ENCODE results near the gene SLC25A15.

Gene SLC25A15

GRCh38 chr13:40790154-40790616, 774 bp downstream of the SLC25A15 start:
- Histone ChIP-seq H3K4me3 (ENCODE audit: insufficient read depth, low read length, poor library complexity, severe bottlenecking) (peak overlapping the region; percentile 66), H4K20me1 (ENCODE audit: low read depth, low read length) (no peaks in the 10 kb centered on the region), H3K36me3 (ENCODE audit: low read length) (no peaks in the 10 kb centered on the region), H3K27me3 (ENCODE audit: low read length) (no peaks in the 10 kb centered on the region), H3K9me2 (replicated peaks; ENCODE audit: insufficient read depth, low read length) (no peaks in the 10 kb centered on the region), H3K79me2 (ENCODE audit: insufficient read depth, low read length) (peaks cover 11% of the 10 kb centered on the region; the same call in 1 of the 2 replicates), H3K9me3 (ENCODE audit: insufficient read depth, low read length) (no peaks in the 10 kb centered on the region), H3K9ac (ENCODE audit: low read length) (peak overlapping the region; percentile 82), H3K27ac (ENCODE audit: low read depth, low read length) (peak overlapping the region; percentile 67), H2AFZ (ENCODE audit: low read depth, low read length, severe bottlenecking) (peak overlapping the region; percentile 68), H3K4me2 (ENCODE audit: low read depth, low read length, poor library complexity, severe bottlenecking) (peak overlapping the region; percentile 71), H3F3A (ENCODE audit: insufficient read depth) (0 out of 2 replicates have a peak, but pooled peaks cover 5% of the 10 kb centered on the region)
- no peak for TF ChIP-seq CTCF (IDR thresholded peaks at IDR 0.05; ENCODE audit: insufficient read depth, low read length, poor library complexity, severe bottlenecking)

GRCh38 chr13:40792284-40793051, 3.1 kb downstream of the SLC25A15 start:
- Histone ChIP-seq H3F3A (ENCODE audit: insufficient read depth) (0 out of 2 replicates have a peak, but pooled peaks cover 5% of the 10 kb centered on the region), H3K27ac (ENCODE audit: low read depth, low read length) (peak overlapping the region; percentile 53), H3K9me3 (ENCODE audit: insufficient read depth, low read length) (no peaks in the 10 kb centered on the region), H2AFZ (ENCODE audit: low read depth, low read length, severe bottlenecking) (no peak overlapping the region), H3K4me2 (ENCODE audit: low read depth, low read length, poor library complexity, severe bottlenecking) (peak overlapping the region; percentile 19), H3K4me3 (ENCODE audit: insufficient read depth, low read length, poor library complexity, severe bottlenecking) (no peak overlapping the region), H3K9me2 (replicated peaks; ENCODE audit: insufficient read depth, low read length) (no peaks in the 10 kb centered on the region), H3K27me3 (ENCODE audit: low read length) (no peaks in the 10 kb centered on the region), H4K20me1 (ENCODE audit: low read depth, low read length) (no peaks in the 10 kb centered on the region), H3K79me2 (ENCODE audit: insufficient read depth, low read length) (peaks cover 11% of the 10 kb centered on the region; the same call in 1 of the 2 replicates), H3K9ac (ENCODE audit: low read length) (no peak overlapping the region; the same call in 1 of the 2 replicates), H3K36me3 (ENCODE audit: low read length) (no peaks in the 10 kb centered on the region)
- TF ChIP-seq EZH2phosphoT487 (conservative IDR thresholded peaks at IDR 0.05; ENCODE audit: low read length) (no peak), CTCF (IDR thresholded peaks at IDR 0.05; ENCODE audit: insufficient read depth, low read length, poor library complexity, severe bottlenecking) (no peak)

- Histone ChIP-seq H2AFZ (ENCODE audit: low read depth, low read length, severe bottlenecking) (no peak overlapping the region), H3K36me3 (ENCODE audit: low read length) (no peaks in the 10 kb centered on the region), H3K4me3 (ENCODE audit: insufficient read depth, low read length, poor library complexity, severe bottlenecking) (no peak overlapping the region), H3K9me3 (ENCODE audit: insufficient read depth, low read length) (no peaks in the 10 kb centered on the region), H4K20me1 (ENCODE audit: low read depth, low read length) (no peaks in the 10 kb centered on the region), H3K9me2 (replicated peaks; ENCODE audit: insufficient read depth, low read length) (no peaks in the 10 kb centered on the region), H3K4me2 (ENCODE audit: low read depth, low read length, poor library complexity, severe bottlenecking) (no peak overlapping the region), H3K79me2 (ENCODE audit: insufficient read depth, low read length) (peaks cover 11% of the 10 kb centered on the region; the same call in 1 of the 2 replicates), H3K9ac (ENCODE audit: low read length) (no peak overlapping the region), H3F3A (ENCODE audit: insufficient read depth) (0 out of 2 replicates have a peak, but pooled peaks cover 5% of the 10 kb centered on the region), H3K27me3 (ENCODE audit: low read length) (no peaks in the 10 kb centered on the region), H3K27ac (ENCODE audit: low read depth, low read length) (no peak overlapping the region)
- TF ChIP-seq EZH2phosphoT487 (conservative IDR thresholded peaks at IDR 0.05; ENCODE audit: low read length): no peak
- no peak for TF ChIP-seq CTCF (IDR thresholded peaks at IDR 0.05; ENCODE audit: insufficient read depth, low read length, poor library complexity, severe bottlenecking)
These were observed 3.9 kb downstream of the SLC25A15 start for GRCh38 chr13:40793339-40793738.
